Activated T-cell treated with anti-CD3 and anti-CD28 coated beads, Interleukin-2, amount 50 U/mL, for 48 hours (primary cell): Measurements from ENCODE around the gene BTG2.

Experiments used
- DNase-seq, 2 experiments: peaks; one replicate each; pipeline ENCODE4 v3.0.0-alpha.2; 2020

Gene BTG2

DNA sequence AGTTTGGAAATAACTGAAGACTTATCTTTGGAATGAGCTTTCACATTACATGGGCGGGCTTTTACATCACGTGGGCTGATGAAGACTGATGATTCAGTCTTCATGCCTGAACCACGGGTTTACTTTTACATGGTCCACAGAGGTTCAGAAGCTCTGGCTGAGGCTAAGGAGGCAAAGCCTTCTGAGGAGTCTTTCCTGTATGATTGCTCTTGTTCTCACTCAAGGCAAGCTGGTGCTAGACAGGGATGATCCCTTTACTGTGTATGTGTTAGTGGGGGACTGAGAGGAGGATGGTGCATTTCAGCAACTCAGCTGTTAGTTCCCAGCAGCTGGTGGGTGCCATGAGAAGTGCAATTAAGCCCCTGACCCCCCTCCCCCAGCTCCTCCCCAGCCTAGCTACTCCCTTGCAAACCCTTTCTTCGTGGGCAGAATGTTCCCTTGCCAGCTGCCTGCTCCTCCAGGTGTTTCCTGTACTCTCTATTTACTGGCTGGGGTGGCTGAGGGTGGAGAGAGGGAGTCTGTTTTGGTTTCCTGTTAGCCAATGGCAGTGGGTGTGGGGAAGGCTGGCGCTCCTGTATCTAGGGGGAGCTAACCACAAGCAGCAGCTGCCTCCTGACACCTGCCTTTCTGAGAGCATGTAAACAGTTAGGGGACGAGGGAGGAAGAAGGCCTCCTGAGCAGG is 15.4 kb downstream of the BTG2 start:
- DNase-seq: peak in 1 of 2 experiments; percentile 56

DNA sequence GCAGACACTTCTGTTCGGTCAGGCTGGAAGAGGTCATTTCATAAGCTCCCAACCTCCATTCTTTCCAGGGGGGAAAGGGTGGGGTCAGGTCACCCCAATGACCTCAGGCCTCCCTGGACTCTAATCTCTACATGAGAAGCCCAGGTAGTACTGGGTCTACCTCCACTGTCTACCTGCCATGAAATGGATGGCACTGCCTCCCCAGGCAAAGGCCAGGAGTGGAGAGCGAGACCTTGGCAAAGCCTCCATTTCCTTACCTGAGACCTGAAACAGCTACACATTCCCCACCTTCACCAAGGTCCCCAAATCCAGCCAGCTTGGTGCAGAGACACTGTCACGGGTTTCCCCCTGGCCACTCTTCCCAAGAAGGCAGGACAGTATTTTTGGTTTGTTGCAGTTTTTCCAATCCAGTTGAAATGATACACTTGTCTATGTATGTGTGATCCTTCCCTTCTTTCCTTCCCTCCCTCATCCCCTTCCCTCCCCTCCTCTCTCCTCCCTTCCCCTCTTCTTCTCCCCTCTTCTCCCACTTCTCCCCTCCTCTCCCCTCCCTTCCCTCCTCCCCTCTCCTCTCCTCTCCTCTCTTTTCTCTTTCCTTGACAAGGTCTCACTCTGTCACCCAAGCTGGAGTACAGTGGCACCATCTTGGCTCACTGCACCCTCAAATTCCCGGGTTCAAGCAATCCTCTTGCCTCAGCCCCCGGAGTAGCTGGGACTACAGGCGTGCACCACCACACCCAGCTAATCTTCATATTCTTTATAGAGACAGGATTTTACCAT is 16.1 kb downstream of the BTG2 start:
- DNase-seq: no peak

DNA sequence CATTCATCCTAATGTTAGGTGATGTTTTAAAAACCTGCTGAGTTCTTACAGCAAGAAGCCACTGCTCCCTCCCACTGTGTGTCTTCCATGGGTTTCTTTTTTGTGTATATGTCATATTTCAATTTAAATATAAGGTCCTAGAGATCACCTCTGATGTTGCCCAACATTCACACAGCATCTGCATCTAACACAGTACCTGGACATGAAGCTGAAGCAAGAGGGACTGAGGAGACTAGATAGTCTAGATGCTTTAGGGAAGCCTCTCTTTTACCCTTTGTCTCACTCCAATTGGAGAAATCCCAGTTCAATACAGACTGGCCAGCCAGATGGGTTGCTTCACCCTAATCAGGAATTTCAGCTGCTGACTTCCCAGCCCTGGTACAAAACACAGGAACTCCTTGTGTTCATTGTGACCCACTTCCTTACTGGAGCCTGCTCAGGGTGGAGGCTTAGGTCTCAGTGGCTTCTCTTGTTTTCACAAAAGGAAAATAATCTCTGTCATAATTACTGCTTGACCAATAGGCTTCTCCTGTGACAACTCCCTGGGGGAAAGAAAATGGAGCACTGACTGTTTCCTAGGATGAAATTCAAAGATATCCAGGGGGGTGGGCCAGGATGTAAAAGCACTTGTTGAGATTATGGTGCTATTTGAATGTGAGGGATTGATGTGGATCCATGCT is 17.3 kb downstream of the BTG2 start:
- DNase-seq: no peak

DNA sequence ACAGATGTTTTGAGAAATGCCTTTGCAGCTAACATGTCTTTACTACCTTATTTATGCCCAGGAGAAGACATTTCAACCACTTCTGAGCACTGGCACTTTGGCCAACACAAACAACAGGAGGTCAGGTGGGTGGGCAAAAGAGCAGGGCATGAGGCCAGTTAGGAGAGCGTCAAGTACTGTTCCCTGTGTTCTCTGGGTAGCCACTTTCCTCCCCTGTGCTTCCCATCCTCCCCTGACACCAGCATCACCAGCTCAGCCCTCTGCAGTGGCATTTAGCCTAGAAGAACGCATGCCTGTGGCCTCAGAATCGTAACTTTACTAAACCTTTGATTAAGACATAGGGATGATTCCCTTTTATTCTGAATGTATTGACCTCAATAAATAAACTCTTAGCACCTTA is 18.3 kb downstream of the BTG2 start:
- no peak for DNase-seq

DNA sequence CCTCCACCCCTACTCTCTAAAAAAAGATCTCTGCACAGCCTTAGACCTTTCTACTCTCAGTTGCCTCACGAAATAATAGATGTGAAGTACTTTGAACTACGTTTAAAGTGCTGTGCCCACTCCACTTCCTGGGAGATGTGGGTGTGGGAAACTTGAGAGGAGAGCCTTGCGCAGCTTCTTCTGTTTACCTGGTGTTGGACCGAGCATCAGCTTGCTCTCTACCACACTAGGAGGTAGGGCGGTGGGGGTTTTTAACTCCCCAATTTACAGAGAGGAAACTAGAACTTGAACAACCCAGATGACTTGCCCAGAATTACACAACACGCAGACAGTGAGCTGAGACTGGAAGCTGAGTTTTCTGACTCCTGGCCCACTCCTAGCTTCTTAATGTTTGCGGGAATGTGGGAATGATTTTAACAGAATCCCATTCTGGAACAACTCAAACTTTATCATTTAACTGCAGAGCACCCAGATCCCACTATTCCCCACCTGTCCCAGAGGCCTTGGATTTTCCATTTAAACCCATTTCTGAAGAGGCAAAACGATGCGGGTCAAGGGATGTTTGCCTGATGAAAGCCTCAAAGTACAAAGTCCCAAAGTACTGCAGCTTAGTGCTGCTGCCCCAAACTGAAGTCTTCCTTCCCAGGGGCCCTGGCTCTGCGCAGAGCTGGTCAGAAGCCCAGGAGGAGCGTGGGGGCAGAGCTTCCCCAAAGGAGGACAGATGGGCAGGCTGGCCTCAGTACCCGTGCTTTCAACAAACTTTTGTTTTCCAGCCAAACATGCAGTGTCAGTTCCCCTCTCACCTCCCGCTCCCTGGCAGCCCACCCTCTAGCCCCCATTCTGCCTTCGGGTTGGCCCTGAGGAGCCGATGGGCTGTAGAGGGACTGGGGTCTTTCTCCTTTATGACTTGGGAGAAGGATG is 19.0 kb downstream of the BTG2 start:
- DNase-seq: peak in 1 of 2 experiments; percentile 54

DNA sequence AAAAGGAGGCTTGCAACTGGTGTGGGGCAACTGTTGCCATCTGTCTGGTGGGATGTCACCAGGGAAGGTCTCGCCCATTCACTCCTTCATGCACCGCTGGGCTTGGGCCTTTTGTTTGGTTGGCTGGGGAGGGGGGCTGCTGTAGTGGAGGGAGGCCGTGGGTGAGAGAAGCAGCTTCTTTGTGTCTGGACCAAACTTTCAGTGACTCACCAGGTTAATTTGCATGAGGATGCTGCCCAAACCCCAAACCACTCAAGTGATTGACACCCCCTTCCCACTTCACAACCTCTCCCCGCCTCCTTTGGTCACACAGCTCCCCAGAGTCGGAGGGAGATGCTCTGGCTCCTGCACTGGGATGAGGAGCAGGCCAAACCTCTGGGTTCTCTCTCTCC is 19.7 kb downstream of the BTG2 start:
- peak; percentile 68 to 70 for DNase-seq

DNA sequence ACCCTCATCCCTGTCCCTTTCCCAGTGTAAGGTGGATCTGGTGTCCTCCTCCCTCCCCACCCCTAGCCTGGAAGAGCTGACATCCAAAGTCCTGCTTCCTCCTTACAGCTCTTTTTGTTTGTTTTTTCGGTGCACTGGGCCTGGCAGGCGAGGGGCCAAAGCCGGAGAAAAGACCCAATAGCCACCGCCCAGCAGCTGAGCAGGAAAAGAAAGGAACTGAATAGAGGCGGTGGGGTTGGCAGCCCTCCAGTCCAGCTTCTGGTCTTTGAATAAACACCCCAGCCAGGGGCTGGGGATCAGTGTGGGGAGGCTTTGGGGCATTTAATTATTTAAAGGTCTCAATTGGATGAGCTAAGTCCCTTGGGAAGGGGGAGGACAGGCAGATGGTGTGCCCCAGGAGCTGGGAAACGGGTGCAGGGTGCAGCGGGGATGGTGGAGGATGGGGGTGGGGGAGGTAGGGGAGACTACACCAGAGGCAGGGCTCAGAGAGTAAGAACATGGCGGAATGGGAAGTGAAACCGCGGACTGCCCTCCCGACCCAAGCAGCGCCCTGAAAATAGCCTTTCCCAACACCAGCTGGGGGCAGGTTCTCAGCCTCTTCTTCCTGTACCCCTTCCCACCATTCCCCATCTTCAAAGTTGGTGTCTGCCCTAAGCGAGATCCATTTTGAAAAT is 20.2 kb downstream of the BTG2 start:
- DNase-seq: no peak

DNA sequence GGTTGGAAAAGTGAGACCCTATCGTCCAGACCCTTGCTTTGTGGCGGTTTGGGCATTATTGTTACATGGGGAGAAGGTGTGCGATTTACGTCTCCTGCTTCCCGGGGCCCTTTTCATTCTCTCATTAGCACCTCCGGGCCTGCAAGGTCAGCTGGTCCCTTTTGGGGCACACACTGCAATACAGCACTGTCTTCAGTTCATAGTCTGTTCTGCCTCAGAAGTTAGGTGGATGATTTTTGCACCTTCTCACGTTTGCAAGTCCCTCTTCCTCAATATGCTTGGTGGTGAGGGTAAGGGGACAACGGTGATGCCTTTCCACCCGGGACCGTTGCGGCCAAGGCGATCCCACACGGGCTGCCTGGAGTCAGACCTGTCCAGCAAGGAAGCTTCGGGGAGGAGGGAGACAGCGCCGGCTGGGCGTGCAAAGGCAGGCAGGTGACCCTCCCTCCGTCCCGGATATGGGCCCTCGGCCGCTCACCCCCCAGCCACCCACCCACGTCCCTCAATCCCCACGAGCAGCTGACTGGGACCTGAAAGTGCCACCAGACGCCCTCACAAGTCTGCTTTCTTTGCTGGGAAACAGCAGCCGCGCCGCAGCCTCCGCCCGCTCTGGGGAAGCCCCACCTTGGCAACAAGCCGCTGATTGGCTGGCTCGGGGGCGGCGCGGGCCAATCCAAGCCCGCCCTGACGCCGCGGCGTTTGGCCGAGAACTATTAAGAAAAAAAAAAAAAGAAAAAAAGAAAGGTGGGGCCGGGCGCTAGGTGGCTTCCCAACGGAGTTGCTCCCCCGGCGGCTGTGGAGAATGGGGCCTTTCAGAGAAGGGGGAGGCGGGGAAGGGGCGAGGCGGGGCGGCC is 21.7 kb downstream of the BTG2 start:
- peak; percentile 93 to 95 for DNase-seq

DNA sequence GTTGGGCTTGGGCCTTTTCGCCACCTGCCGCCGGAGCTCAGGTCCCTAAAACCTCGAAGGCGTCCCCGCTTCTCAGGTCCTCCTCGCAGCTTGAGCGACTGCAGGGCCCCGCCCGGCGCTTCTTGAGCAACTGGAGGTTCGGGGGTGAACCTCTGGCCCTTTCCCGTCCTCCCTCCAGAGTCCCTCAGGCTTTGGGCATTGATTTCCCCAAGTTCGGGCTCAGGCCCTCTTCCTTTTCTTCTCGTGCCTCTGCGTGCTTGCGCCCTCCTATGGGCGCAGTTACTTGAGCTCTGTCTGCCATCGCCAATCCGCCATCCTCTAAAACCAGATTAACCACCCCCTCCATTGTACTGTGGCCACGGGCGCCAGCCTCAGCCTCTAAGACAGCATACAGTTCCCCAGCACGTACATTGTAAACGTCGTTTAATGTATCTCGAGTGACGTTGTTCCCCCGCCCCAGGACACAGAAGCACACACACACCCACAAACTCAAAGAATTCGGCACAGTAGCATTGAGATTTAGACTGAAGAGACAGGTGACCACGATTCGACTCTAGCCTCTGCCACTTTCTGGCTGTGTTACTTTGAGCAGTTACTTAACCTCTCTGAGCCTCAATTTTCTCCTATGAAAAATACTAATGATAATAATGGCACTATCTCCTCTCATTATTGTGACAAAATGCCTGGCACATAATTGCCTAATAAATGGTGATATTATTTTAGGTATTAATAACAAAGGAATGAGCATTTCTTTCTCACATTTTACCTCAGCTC is 22.6 kb downstream of the BTG2 start:
- no peak for DNase-seq

DNA sequence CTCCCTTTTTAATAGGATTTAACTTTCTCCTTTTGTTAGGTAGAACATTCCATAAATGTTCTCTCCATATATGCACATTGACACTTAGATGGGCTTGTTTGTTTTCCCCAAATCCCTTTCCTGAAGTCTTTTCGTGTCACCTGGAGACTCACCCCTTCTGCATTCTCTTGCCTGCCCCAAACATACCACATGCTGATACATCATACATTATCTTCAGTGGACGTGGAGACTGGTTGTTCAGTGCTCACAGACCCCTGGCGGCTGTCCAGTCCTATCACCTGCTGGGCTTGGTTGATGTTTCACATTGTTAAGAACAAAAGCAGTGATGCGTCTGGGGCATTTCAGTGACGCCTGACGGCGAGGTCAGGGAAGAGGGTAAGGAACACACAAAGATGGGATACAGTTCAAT is 23.4 kb downstream of the BTG2 start:
- no peak for DNase-seq

DNA sequence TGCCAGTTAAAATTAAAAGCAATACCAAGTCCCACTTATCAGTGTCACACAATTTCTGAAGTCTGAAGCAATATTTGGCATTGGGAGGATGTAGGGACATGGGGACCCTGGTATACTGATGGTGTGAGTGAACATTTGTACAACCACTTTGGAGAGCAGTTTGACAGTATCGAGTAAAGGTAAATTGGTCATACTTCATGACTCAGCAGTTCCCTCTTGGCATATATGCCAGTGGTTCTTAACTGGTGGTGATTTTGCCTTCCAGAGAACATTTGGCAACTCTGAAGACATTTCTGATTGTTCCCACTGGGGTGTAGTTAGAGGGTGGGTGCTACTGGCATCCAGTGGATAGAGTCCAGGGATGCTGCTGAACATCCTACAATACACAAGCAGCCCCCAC is 25.9 kb downstream of the BTG2 start:
- no peak for DNase-seq

DNA sequence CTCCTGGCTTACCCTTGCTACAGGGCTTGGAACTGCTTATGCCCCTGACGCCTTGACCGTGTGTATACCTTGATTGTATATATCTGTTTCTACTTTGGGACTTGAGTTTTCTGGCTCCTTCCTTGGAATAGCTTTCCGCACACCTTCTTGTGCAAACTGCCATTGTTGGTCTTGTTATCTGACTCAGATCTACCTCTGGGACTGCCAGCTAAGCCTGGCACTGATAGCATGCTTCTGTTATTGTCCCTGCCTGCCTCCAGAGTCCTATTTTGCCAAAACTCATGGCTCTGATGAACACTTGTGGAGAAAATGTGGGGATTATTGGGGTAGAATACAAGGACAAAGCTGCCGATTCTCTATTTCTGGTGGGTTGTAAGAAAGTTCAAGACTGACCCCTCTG is 30.2 kb downstream of the BTG2 start:
- DNase-seq: no peak

DNA sequence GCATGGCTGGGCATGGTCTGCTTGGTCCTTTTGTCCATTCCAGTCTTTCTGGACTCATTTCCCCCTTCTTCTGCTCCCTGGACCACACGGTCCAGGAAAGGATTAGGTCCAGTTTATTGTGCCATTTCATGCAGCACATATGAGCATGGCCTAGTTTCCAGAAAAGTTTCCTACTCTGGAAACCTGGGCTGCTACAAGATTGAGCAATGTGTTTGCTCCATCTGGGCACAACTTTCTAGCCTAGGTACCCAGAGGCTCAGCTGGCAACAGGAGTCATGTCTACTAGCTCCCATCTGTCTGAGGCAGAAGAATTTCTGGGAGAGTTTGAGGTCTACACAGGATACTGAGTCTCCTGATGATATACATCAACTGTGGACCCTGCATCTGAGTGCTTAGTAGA is 30.8 kb downstream of the BTG2 start:
- DNase-seq: no peak

DNA sequence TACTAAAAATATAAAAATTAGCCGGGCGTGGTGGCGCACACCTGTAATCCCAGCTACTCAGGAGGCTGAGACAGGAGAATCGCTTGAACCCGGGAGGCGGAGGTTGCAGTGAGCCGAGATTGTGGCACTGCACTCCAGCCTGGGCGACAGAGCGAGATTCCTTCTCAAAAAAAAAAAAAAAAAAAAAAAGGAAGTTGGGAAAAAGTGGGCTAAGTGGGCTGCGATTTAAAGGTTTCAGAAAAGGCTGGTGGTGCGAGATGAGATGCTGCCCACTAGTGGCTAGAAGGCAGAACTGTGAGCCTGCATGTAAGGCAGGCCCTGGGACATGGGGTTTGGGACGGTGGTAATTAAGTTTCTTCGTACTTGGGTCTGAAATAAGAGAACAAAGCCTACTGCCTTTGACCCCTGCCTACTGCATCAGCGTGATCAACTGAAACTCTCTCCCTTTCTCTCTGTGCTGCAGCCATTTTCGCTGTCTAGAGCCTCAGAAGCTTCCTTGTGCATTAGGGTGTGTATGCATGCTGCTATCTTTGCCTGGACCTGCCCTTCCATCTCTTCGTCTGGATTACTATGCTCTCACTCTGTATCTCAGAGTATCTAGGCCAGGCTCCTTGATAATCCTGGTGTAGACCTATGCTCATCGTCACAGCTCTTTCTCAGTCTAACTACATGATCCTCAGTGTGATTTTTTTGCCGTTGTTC is 33.2 kb downstream of the BTG2 start:
- DNase-seq: peak; percentile 55 to 65

DNA sequence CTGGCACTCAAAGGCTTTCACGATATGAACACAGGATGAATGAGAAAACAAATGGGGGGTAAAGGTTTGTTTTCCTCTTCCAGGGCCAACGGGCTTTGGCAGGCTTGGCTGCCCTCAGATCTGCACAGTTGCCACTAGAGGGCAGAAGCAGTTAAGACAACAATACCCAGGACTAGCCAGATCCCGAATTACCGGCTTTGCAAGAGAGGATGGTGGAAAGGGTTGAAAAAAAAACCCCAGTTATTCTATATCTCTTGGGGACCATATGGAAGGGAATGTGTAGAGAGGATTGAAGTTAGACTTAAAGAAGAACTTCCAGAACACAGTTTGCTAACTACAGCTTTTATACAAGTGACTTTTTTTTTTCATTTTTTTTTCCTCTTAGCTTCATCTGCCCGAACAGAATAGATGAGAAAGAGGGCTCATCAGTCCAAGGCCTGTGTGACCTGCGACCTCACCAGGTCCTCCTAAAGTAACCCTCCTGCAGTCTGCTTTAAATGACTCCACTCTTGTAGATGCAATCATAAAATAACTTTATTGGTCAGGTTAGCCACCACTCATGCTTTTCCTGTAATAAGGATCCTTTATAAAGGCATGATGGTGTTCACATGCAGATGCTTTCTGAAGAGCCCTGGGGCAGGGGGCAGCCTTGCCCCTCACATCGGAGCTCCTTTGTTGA is 34.9 kb downstream of the BTG2 start:
- peak; percentile 63 to 67 for DNase-seq

DNA sequence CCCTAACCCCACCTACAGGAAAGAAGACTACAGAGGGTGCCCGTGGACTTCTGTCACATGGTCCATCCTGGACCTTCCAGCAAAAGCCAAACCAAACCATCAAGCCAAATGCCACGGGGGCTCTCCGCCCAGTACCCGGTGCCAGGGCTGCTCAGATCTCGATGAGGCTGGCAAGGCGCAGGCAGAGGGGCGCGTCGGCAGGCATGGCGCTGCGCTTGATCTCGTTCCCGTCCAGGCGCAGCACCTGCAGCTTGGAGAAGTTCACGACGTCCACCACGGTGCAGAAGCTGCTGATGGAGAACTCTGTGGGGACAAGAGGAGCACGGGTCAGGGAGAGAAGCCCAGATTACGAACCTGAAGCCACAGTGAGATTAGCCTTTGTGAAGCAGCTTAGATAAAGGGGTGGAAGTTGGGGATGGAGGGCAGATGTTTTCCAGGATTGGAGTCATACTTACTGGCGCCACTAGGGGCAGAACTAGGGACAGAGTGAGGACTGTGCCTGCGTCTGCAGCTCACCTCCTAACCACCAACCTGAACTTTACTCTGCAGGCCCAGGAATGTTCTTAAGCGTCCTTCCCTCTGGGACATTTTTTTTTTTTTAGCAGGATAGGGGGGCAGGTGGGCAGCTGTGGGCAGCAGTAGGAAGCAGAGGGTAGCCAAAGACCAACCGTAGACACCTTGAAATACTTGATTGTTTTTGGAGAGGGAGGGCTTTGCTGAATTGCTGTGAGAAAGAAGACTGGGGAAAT is 37.0 kb downstream of the BTG2 start:
- peak; percentile 70 to 71 for DNase-seq

DNA sequence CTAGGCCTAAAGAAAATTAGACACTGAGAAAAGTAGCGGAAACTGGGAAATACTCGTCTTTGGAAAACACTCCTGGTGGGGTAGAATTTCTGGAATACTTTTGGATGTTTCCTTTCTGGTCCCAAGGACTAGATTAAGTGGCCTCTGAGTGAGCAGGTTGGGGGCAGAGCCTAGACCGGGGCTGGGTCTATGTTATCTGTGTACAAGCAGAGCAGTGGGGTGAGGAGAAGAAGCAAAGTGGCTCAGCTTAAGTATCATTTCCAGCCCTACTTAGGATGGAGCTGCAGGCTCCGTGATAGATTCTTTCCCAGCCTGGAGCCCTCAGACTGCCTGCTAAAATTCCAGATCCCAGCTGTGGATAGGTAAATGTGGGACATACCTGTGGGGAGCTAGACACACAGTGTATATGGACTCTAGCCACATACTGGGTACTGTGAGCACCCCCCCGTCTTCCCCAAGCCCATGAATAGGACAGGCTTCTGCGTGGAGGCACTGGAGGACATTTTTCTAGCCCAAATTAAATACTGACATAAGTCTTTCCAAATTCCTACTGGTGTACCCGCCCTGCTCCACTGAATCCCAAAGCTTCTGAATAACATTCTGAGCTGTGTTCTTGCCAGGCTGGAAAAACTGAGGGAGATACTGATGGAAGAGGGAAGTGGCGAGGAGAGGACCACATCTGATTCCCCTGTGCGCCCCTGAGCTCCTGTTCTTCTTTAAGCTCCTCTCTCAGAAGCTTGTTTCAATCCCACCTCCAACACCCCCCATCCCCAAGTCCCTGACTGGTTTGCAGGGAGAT is 38.8 kb downstream of the BTG2 start:
- no peak for DNase-seq
